DOHH2 (cell line): Measurements from ENCODE around the gene TRIM34.

Experiments
- H3F3A ChIP-seq: fragments of 200-600 bp; sonication (generic), shearing (Covaris generic); 2 replicates; pipeline ENCODE4 v1.6.0; 2016; ENCODE audit warnings: antibody characterized with exemption, mild to moderate bottlenecking; ENCODE audit not compliant: control insufficient read depth, insufficient read depth
- H3K27ac ChIP-seq: fragments of 200-600 bp; sonication (generic); 2 replicates; pipeline ENCODE4 v1.5.1; 2014; ENCODE audit warnings: low read depth, mild to moderate bottlenecking, low read length, moderate library complexity
- H3K27me3 ChIP-seq: fragments of 200-600 bp; sonication (generic); 2 replicates; pipeline ENCODE4 v1.6.1; 2014; ENCODE audit warnings: mild to moderate bottlenecking, low read length, mixed read lengths; ENCODE audit not compliant: control insufficient read depth
- H3K36me3 ChIP-seq: fragments of 200-600 bp; sonication (generic); 2 replicates; pipeline ENCODE4 v1.6.1; 2014; ENCODE audit warnings: mild to moderate bottlenecking, low read length, moderate library complexity, mixed read lengths; ENCODE audit not compliant: control insufficient read depth
- H3K4me1 ChIP-seq: fragments of 200-600 bp; sonication (generic); 2 replicates; pipeline ENCODE4 v1.6.1; 2014; ENCODE audit warnings: mild to moderate bottlenecking, low read length, mixed read lengths; ENCODE audit not compliant: control insufficient read depth
- H3K4me2 ChIP-seq: fragments of 200-600 bp; sonication (generic); 2 replicates; pipeline ENCODE4 v1.6.0; 2014; ENCODE audit warnings: mild to moderate bottlenecking, low read length, moderate library complexity
- H3K4me3 ChIP-seq: fragments of 200-600 bp; sonication (generic); 2 replicates; pipeline ENCODE4 v1.5.1; 2014; ENCODE audit warnings: mild to moderate bottlenecking, low read length, mixed read lengths
- H3K79me2 ChIP-seq: fragments of 200-600 bp; sonication (generic); 2 replicates; pipeline ENCODE4 v1.6.1; 2014; ENCODE audit warnings: mild to moderate bottlenecking, low read length, mixed read lengths; ENCODE audit not compliant: control insufficient read depth
- H3K9me2 ChIP-seq: fragments of 200-600 bp; sonication (generic); replicated peaks from 2 replicates; pipeline ENCODE4 v1.6.1; 2014; ENCODE audit warnings: mild to moderate bottlenecking, low read length, mixed read lengths; ENCODE audit not compliant: control insufficient read depth
- H3K9me3 ChIP-seq: fragments of 200-600 bp; sonication (generic); 2 replicates; pipeline ENCODE4 v1.6.1; 2014; ENCODE audit warnings: antibody characterized with exemption, low read length, mixed read lengths; ENCODE audit not compliant: control insufficient read depth, insufficient read depth
- H4K20me1 ChIP-seq: fragments of 200-600 bp; sonication (generic); 2 replicates; pipeline ENCODE4 v1.6.0; 2014; ENCODE audit warnings: low read depth, mild to moderate bottlenecking, antibody characterized with exemption, low read length, moderate library complexity; ENCODE audit not compliant: control insufficient read depth, insufficient read depth
- EZH2phosphoT487 ChIP-seq: fragments of 200-600 bp; sonication (generic); IDR thresholded peaks from 2 replicates; pipeline ENCODE4 v1.6.1; 2017; ENCODE audit warnings: borderline replicate concordance, mild to moderate bottlenecking, antibody characterized with exemption, low read length, moderate library complexity, mixed read lengths
- TF ChIP-seq, protein P1 (sequence below): fragments of 200-600 bp; sonication (generic); IDR thresholded peaks from one replicate; pipeline ENCODE4 v1.5.1; 2014; ENCODE audit warnings: antibody characterized with exemption, mild to moderate bottlenecking, low read depth, low read length; ENCODE audit not compliant: poor library complexity, severe bottlenecking

Gene TRIM34

GRCh38 chr11:5624489-5625279, at the start of gene TRIM34:
Gene TRIM34 (plus strand): TSS chr11:5625001. CDS start chr11:5632332, 7,331 bp downstream.
- Histone ChIP-seq H4K20me1 (no peaks in the 10 kb centered on the region), H3K4me1 (peaks cover 16% of the 10 kb centered on the region), H3F3A (no peaks in the 10 kb centered on the region), H3K79me2 (no peaks in the 10 kb centered on the region), H3K4me3 (peak within 1 kb of the TSS; percentile 79), H3K36me3 (no peaks in the 10 kb centered on the region), H3K9me2 (no peaks in the 10 kb centered on the region), H3K9me3 (no peaks in the 10 kb centered on the region), H3K27me3 (no peaks in the 10 kb centered on the region), H3K27ac (no peak within 1 kb of the TSS), H3K4me2 (peak within 1 kb of the TSS; percentile 75)
- TF ChIP-seq, protein P1, sequence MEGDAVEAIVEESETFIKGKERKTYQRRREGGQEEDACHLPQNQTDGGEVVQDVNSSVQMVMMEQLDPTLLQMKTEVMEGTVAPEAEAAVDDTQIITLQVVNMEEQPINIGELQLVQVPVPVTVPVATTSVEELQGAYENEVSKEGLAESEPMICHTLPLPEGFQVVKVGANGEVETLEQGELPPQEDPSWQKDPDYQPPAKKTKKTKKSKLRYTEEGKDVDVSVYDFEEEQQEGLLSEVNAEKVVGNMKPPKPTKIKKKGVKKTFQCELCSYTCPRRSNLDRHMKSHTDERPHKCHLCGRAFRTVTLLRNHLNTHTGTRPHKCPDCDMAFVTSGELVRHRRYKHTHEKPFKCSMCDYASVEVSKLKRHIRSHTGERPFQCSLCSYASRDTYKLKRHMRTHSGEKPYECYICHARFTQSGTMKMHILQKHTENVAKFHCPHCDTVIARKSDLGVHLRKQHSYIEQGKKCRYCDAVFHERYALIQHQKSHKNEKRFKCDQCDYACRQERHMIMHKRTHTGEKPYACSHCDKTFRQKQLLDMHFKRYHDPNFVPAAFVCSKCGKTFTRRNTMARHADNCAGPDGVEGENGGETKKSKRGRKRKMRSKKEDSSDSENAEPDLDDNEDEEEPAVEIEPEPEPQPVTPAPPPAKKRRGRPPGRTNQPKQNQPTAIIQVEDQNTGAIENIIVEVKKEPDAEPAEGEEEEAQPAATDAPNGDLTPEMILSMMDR: no peak
- no peak for TF ChIP-seq EZH2phosphoT487

- Histone ChIP-seq H3F3A (no peaks in the 10 kb centered on the region), H3K4me3 (no peak overlapping the region), H3K4me2 (no peak overlapping the region), H4K20me1 (no peaks in the 10 kb centered on the region), H3K4me1 (no peaks in the 10 kb centered on the region), H3K27me3 (peaks cover 2% of the 10 kb centered on the region; the same call in 1 of the 2 replicates), H3K27ac (no peak overlapping the region), H3K79me2 (no peaks in the 10 kb centered on the region), H3K9me3 (no peaks in the 10 kb centered on the region), H3K9me2 (no peaks in the 10 kb centered on the region), H3K36me3 (no peaks in the 10 kb centered on the region)
- TF ChIP-seq EZH2phosphoT487: no peak
- TF ChIP-seq, protein P1: no peak
Observed at GRCh38 chr11:5575152-5575551, 49.6 kb upstream of the TRIM34 start.

DNA sequence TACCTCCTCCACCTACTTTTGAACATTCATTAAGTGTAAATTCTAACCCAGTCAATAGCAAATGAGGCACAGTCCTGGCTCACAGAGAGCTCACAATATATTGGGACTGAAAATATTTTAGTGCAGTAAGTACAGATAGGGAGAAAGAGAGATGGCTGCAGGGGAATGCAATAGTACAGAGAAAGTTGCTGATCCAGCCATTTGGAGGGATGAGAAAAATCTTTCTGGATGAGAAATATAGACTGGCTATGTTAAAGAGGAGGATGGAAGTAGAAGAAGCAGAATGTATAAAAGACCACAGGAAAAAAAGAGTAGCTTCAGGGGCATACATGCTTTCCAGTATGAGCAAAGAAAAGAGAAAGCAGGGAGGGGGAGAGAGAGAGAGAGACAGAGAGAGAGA, 47.7 kb upstream of the TRIM34 start:
- Histone ChIP-seq H4K20me1 (no peaks in the 10 kb centered on the region), H3K4me3 (no peak overlapping the region), H3K4me2 (no peak overlapping the region), H3K27me3 (peaks cover 2% of the 10 kb centered on the region; the same call in 1 of the 2 replicates), H3K27ac (no peak overlapping the region), H3K79me2 (no peaks in the 10 kb centered on the region), H3K9me3 (no peaks in the 10 kb centered on the region), H3K36me3 (no peaks in the 10 kb centered on the region), H3K4me1 (no peaks in the 10 kb centered on the region), H3F3A (no peaks in the 10 kb centered on the region), H3K9me2 (no peaks in the 10 kb centered on the region)
- TF ChIP-seq, protein P1: no peak
- TF ChIP-seq EZH2phosphoT487: no peak
